HG02642 (cell line): ENCODE data around the gene MCM6.
A peak's percentile ranks its signal among the peaks of the same experiment; 100 is the strongest.
"Not testable (repeated sequence)": the region's sequence is repeated elsewhere in the genome, so short reads cannot be mapped to it uniquely, and the experiment has no call there.

Source experiments
- ATAC-seq: cut with Tn5 transposase; IDR thresholded peaks from one replicate; pipeline ENCODE4 v1.9.1; 2021; ENCODE audit warnings: mild to moderate bottlenecking; ENCODE audit not compliant: unreplicated experiment, poor library complexity

Gene MCM6

DNA sequence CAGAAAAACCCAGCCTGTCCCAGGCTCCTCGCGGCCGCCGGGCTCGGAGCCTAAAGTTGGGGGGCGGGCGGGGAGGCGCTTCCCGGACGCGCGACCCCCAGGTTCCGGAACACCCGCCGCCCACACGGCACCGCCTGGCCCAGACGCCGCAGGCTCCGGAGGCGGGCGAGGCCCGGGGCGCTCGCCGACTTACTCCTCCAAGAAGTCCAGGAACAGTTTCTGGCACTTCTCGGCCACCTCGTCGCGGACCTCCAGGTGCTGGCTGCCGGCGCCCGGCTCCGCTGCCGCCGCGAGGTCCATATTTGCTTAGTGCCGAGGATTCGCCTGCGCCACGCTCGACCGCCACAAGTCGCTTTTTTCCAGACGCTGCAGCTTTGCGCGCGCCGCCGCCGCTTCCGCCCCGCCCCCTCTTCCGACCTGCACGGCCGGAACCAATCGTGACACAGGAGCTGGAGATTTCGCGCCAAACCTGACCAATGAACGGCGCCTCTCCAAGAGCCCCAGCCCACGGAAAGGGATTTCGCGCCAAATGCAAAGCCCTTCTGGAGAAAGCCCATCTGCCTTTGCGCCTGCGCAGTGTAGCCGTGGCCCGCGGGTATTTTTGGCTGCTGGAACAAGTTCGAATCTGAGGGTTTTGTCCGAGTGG lies at the start of gene MCM6:
Gene MCM6, minus strand, starts transcription at position 378 of the 646 bp plus-strand sequence. Its CDS starts 78 bp downstream, at position 300.
- ATAC-seq = peak; percentile 93

DNA sequence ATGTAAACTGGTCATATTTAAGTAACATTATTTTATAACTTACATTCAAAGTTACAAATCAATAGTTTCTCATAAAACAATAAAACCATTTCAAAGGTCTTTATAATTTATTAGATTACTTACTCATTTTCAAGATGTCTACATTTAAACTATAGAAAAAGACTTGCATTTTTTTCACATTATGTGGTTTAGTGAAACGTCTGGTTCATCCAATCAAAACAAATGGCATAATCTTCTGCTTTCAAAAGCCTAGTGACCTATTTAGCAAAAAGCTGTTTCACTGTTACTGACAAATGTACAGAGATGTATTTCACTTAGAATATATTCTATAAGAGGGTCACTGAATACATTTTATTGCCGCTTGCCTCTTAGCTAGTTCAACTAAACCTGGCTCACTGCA lies 49.3 kb upstream of the MCM6 start:
- ATAC-seq = no peak

GRCh38 chr2:135916207-135916606 lies 40.0 kb upstream of the MCM6 start:
- ATAC-seq = no peak

DNA sequence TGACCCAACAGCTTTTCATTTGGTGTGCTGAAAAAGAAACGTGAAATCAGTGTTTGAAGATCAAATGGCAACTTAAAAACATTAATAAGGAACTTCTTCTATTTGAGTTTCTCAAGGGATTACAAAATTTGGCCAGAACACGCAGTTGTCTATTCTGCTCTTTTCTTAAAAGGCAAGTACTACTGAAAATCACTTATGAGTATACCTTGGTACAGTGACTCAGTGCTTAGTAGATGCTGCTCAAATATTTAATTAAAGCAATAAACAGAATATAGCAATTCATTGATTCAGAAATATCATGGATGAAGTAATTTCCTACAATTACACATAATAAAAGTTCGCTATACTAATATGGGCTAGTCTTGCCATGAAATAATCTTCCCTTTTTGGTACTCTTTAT lies 38.2 kb upstream of the MCM6 start:
- no peak for ATAC-seq

GRCh38 chr2:135913727-135914365 lies 37.6 kb upstream of the MCM6 start:
- no peak for ATAC-seq

DNA sequence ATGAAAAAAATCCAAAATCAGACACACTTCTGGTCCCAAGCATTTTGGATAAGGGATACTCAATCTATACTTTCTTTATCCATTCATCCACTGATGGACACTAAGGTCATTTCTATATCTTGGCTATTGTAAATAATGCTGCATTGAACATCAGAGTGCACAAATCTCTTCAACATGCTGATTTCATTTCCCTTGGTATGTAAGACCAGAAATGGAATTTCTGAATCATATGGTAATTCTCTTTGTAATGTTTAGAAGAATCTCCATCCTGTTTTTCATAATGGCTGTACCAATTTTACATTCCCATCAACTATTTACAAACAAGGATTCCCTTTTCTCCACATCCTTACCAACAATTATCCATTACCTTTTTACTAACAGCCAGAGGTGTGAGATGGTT lies 33.7 kb upstream of the MCM6 start:
- ATAC-seq = no peak

DNA sequence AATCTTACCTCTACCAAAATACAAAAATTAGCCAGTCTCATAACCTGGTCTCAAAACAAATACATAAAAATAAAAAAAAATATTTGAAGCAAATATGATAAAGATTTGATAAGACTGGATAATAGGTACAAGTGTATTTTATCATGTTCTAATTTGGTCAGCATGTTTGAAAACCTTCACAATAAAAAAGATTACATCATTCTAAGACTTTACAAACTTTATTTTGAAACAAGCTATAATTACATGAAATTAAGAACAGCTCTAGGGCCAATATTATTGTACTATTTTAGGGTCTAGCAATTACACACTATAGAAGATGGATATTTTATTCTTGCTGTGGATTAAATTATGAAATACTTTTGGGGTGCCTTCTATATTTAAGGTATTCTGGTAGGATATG lies 29.4 kb upstream of the MCM6 start:
- no peak for ATAC-seq

GRCh38 chr2:135904341-135904989 lies 28.2 kb upstream of the MCM6 start:
- ATAC-seq = no peak

DNA sequence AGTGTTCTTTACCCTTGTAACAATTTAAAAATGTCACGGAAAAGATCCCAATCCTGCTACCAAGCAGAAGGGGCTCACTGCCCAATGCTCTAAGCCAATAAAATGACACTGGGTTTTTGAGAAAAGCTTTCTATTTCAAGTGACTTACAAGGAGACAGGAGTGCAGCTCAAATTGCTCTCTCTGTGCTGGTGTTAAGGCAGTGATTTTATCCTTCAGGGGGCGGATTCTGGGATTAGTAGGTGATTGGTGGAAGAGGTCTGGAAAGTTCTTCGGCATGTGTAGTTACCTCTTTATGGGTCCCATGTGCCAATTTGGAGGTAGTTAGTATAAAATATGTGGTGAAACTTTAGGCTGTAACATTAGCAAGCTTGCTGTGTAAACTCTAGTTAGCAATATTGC lies 27.4 kb upstream of the MCM6 start:
- no peak for ATAC-seq

- no peak for ATAC-seq
Measured at GRCh38 chr2:135899567-135899966, 23.3 kb upstream of the MCM6 start.

GRCh38 chr2:135898234-135898786 lies 22.1 kb upstream of the MCM6 start:
- ATAC-seq = no peak

DNA sequence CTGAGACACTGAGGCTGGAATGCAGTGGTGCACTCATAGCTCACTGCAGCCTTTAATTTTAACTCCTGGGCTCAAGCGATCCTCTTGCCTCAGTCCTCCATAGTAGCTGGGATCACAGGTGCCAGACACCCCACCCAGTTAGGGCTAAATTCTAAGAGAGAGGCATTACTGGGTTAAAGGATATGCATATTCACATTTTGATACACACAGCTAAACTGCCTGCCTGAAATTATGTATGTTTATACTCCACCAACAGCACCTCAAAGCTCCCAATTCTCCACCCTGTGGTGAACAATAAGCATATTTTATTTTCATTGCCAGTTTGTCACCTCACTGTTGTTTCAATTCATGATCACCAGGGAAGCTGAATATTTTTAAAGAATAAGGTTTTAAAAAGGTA lies 18.7 kb upstream of the MCM6 start:
- ATAC-seq = no peak

- ATAC-seq = no peak
Measured at GRCh38 chr2:135893374-135893794, 17.1 kb upstream of the MCM6 start.

DNA sequence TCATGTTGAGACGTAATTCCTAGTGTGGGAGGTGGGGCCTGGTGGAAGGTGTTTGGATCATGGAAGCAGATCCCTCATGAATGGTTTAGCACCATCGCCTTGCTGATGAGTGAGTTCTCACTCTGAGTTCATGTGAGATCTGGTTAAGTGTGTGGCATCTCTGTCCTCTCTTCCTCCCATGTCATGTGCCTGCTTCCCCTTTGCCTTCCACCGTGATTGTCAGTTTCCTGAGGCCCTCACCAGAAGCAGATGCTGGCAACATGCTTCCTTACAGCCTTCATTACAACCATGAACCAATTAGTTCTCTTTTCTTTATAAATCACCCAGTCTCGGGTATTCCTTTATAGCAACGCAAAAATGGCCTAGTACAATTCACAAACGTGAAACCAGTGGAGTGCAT lies 14.6 kb upstream of the MCM6 start:
- ATAC-seq = no peak

GRCh38 chr2:135890149-135890548 lies 13.9 kb upstream of the MCM6 start:
- no peak for ATAC-seq

- not testable (repeated sequence) for ATAC-seq
Measured at GRCh38 chr2:135888587-135888986, 12.3 kb upstream of the MCM6 start.

DNA sequence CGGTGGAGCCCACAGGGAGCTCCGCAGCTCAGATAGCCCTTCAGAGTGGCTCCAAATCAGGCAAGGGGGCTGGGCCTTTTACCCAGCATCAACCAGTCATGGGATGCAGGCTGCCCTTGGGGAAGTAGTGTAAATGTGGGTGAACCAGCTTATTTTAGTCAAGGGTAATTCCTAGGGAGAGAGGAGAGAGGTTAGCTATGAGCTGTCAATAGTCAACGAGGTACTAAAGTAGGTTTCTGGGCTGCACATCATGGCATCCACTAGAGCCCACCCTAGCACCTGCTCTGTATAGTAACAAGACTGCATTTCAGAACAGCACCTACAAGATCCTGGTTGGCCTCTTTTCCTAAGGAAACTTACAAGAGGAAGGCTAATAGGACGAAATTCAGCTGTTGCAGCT lies 9.5 kb upstream of the MCM6 start:
- no peak for ATAC-seq

GRCh38 chr2:135882415-135882814 lies 6.2 kb upstream of the MCM6 start:
- ATAC-seq = no peak

GRCh38 chr2:135876770-135877169 lies 527 bp upstream of the MCM6 start:
- ATAC-seq = not testable (repeated sequence)

DNA sequence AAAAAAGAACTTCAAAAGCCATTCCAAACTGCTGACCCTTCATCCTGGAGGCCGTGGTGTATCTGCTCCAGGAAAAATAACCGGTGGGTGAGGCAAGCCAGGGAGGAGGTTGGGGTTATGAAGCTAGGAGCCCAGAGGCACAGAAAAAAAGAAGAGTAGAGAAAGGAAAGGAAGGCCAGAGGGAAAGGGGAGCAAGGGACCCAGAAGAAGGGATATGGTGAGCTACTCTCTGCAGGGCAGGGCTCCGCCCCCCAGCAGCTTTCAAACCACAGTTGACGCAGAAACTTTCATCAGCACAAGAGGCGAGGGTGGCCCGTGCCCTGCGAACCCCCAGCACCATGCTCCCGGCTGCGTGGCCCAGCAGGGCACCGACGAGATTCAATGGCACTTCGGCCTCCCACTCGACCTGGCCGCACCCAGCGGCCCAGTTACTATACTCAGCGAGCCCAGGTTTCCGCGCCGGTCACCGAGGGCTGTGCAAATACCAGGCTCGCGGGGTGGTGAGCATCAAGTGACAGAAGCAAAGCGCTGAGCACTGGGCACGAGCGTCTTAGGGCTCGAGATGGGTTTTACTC lies 665 bp downstream of the MCM6 start:
- peak; percentile 67 for ATAC-seq

GRCh38 chr2:135874777-135875365 lies 1.4 kb downstream of the MCM6 start:
- no peak for ATAC-seq
